ENCODE data around the gene ISYNA1. TPM values are rescaled to one million over a fixed set of nuclear protein-coding genes. Genes with fewer than 3 reads are reported as not detected.

Gene ISYNA1
- total and polyA plus RNA-seq, 2 of the 4 experiments (the other 2 are of a cell fraction): 3.4 to 24.7 TPM

- Histone ChIP-seq H3K79me1 (ENCODE audit: low read depth in 1 of 2, low read length in 2 of 2) (peaks cover 0 to 20% of the 10 kb centered on the region in 2 experiments; a peak in 2 of 4 replicates), H4K20me1 (ENCODE audit: insufficient read depth, low read length) (peaks cover 4% of the 10 kb centered on the region; the same call in 1 of the 2 replicates), H3K9me3 (ENCODE audit: control insufficient read depth, insufficient read depth, low read length) (no peaks in the 10 kb centered on the region), H3K4me2 (ENCODE audit: low read depth, low read length) (peak overlapping the region; percentile 27), H3K14ac (replicated peaks; ENCODE audit: low read depth, low read length) (peak overlapping the region; percentile 88), H4K91ac (ENCODE audit: insufficient read depth, low read depth, low read length) (peak overlapping the region; percentile 89), H3K27ac (ENCODE audit: insufficient read depth, low read length) (peak overlapping the region; percentile 78), H2BK120ac (ENCODE audit: low read depth, low read length) (peak overlapping the region; percentile 83), H3K4me1 (ENCODE audit: control insufficient read depth, insufficient read depth, low read length) (peaks cover 34% of the 10 kb centered on the region), H2AK5ac (ENCODE audit: low read depth, low read length) (peak overlapping the region; percentile 94), H2BK20ac (ENCODE audit: low read depth, low read length) (peak overlapping the region; percentile 22; the same call in 1 of the 2 replicates), H3K23ac (ENCODE audit: low read depth, low read length) (peak overlapping the region; percentile 86), H3K9me1 (ENCODE audit: insufficient read depth, low read length) (peaks cover 16% of the 10 kb centered on the region; the same call in 1 of the 2 replicates), H2AFZ (replicated peaks; ENCODE audit: low read length, poor library complexity) (peak overlapping the region; percentile 98), H3K4me3 (ENCODE audit: insufficient read depth, low read depth, low read length) (peak overlapping the region; percentile 19), H3K9ac (ENCODE audit: low read depth, low read length) (peak overlapping the region; percentile 50), H2BK5ac (ENCODE audit: low read depth, low read length, poor library complexity, severe bottlenecking) (peak overlapping the region; percentile 44), H3K56ac (ENCODE audit: extremely low read depth, insufficient read depth, low read length) (peak overlapping the region; percentile 48), H2AK9ac (replicated peaks; ENCODE audit: low read depth, low read length, poor library complexity) (peak overlapping the region; percentile 96), H4K8ac (ENCODE audit: low read depth in 2 of 2, low read length in 2 of 2) (peak overlapping the region; percentile 88 to 96), H3K27me3 (ENCODE audit: control insufficient read depth, insufficient read depth, low read length) (no peaks in the 10 kb centered on the region), H3K18ac (ENCODE audit: low read depth, low read length) (peak overlapping the region; percentile 22), H4K5ac (ENCODE audit: low read depth, low read length) (peak overlapping the region; percentile 62), H3K36me3 (ENCODE audit: control insufficient read depth, insufficient read depth, low read length) (no peaks in the 10 kb centered on the region), H3K4ac (ENCODE audit: low read depth, low read length) (peak overlapping the region; percentile 97), H2BK15ac (ENCODE audit: low read depth, low read length) (peak overlapping the region; percentile 81; the same call in 1 of the 3 replicates)
- dilution Hi-C loops (cut with HindIII; ENCODE audit: low sequenced_read_pairs, unreplicated experiment) (no loop called here), intact Hi-C loops (cut with micrococcal nuclease) (loop anchor here (5.0 to 10.0 kb wide), 2 partner anchors 138 to 211 kb away; partner anchors contain the start of gene RAB3A), in situ Hi-C loops (cut with MboI; ENCODE audit: low sequenced_read_pairs) (loop anchor here (10.0 kb wide), 2 partner anchors 221 to 301 kb away; partner anchors contain the start of gene MPV17L2)
- POLR2A ChIA-PET (ENCODE audit: unreplicated experiment): no interaction called here
- BruUV-seq (replicated peaks): no TSS peak
- no peak for TF ChIP-seq CTCF (conservative IDR thresholded peaks at IDR 0.05; ENCODE audit: low read depth, low read length)
- no peak for TF ChIP-seq NFE2L2 (IDR thresholded peaks at IDR 0.05; ENCODE audit: low read depth, low read length)
- no peak for TF ChIP-seq RFX5 (IDR thresholded peaks at IDR 0.05; ENCODE audit: low read depth, low read length)
- TF ChIP-seq MXI1 (IDR thresholded peaks at IDR 0.05; ENCODE audit: borderline replicate concordance, low read depth, low read length): no peak
- TF ChIP-seq CHD1 (IDR thresholded peaks at IDR 0.05; ENCODE audit: low read depth, low read length): no peak
- no peak for TF ChIP-seq BHLHE40 (IDR thresholded peaks at IDR 0.05; ENCODE audit: low read depth, low read length)
- TF ChIP-seq POLR2A (IDR thresholded peaks at IDR 0.05; ENCODE audit: low read depth, low read length): no peak; the same call in 1 of the 2 replicates
- no peak for TF ChIP-seq USF2 (IDR thresholded peaks at IDR 0.05; ENCODE audit: low read depth, low read length)
- no peak for TF ChIP-seq CEBPB (IDR thresholded peaks at IDR 0.05; ENCODE audit: low read depth, low read length)
- no peak for TF ChIP-seq FOS (IDR thresholded peaks at IDR 0.05; ENCODE audit: low read depth, low read length)
- TF ChIP-seq SMC3 (IDR thresholded peaks at IDR 0.05; ENCODE audit: low read depth, low read length): no peak
- no peak for TF ChIP-seq MAFK (IDR thresholded peaks at IDR 0.05; ENCODE audit: low read depth, low read length)
- peak; percentile 2 for ATAC-seq (ENCODE audit: low read depth)
- CTCF ChIA-PET: interaction anchor here (1.3 to 1.5 kb wide), 2 partner anchors 36 to 136 kb away, joined by 3 to 5 read pairs; no protein-coding TSS in a partner anchor
- no CpG with 5 or more reads among the region's 25 CpGs for WGBS, 2 experiments (ENCODE audit: extremely low coverage in 2 of 2, insufficient read length in 1 of 2)
- peak; percentile 66 for DNase-seq
Observed at GRCh38 chr19:18415178-18415867, 22.6 kb downstream of the ISYNA1 start.
